Hindlimb muscle (tissue), 1 donor: ENCODE data around the gene TF. TPM values are rescaled to one million over a fixed set of nuclear protein-coding genes. Genes with fewer than 3 reads are reported as not detected.

Experiments used
- DNase-seq: peaks from one replicate; pipeline ENCODE4 v3.0.0-alpha.2; 2013
- polyA plus RNA-seq: library from polyadenylated mRNA; unstranded; fragments of 120-200 nt; gene quantifications from one replicate; pipeline ENCODE4 v1.2.1, GENCODE V29; 2013; ENCODE audit not compliant: insufficient read length

TF gene
- polyA plus RNA-seq, 1 donor, result 5.9 TPM

DNA sequence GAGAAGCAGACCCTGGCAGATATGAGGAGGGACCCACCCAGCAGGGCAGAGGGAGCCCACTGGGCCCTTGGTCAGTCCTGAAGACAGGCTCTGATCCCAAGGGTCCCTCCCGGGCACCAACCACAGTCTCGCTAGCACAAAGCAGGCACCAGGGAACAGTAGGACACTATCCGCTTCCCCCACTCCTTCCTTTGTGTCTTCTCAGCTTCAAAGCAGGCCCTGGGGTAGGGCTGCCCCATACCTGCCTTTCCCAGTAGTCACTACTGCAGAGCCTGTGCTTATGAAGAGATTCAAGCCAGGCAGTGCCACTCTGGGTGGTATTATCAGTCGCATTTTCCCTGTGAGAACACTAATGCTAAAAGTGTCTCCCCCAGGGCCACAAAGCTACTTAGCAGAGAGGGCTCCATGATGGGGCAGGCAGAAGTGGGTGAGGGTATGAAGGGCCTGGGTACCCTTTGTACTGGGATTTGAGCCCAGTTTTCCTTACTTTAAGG lies 92.2 kb downstream of the TF start:
- DNase-seq, result no peak

DNA sequence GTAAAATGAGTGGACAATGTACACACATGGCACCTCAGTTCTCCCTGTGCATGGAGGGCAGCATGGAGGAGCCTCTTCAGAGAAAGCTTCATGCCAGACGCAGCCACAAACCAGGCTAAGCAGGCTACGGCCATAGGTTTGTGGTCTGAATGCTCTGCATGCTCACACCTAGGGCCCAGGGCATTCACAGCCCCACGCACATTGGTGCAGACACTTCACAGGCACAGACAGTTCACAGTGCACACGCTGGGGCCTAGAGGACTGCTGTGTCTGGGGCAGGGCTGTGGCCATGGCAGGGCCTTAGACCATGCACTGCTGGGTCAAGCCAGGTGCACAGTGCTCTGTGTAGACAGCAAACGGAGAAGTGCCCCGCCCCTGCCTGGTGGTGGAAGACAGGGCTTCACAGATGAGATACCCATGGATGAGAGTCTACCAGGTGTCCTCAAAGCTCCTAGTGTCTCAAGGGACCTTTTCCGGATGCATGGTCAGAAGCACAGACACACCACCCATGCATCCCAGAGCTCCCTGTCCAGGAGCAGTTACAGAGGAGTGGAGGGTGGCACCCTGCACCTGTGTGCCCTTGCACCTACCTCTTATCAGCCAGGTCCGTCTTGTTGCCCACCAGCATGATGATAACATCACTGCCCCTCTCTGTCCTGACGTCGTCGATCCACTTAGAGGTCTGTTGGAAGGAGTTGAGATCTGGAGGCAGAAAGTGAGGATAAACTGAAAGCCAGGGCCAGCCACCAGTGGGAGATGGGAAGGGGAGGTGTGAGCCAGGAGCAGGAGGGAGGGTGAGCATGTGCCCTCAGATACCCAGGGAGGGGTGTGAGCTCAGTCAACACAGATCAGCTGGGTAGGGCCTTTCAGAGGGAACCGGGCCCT lies 93.0 kb downstream of the TF start:
- DNase-seq, result no peak

DNA sequence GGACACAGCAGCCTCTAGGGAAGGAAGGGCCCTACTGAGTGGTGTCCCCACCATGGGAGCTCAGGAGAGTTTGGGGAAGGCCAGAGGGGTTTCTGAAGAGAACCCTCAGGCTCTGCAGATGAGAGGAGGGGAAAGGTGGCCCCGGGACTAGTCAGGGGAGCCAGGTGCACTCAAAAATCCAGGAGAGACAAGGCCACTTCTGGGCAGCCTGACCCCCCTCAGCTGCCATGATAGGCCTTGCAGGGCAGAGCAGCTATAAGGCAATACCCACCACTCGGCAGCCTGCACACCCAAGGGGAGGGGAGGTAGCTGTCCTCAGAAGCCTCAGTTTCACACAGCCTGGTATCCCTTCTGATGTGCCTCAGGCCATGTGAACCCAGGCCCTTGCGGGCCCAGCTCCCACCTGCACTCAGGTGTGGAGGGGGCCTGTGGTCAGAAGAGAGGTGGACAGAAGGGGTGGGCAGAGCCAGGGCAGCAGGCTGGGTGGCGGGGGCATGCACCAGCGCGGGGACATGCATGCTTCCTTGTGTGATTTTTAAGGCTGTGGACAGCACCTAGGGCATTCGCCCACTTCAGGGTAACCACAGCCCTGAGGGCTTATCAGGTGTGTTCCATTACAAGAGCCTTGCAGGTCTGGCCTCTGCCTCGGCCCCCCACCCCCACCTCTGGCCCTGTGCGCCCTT lies 94.0 kb downstream of the TF start:
- DNase-seq, result no peak

DNA sequence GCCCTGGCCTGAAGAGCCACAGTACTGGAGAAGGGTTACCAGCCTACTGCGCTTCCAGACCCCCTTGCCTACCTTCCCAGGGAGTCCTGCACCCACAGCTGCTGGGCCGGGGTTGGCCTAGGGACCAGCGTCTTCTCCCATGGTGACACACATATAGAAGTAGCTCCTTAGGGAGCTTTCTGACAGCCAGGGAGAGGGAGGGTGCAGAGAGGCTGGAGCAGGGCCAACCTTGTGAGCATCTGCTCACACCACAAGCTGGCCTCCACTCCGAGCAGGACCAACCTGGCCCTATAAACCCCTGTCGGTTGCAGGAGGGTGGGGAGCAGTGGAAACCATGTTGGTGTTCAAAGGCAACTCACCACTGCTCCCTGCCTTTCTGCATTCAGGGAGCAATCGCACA lies 94.6 kb downstream of the TF start:
- DNase-seq, result no peak

DNA sequence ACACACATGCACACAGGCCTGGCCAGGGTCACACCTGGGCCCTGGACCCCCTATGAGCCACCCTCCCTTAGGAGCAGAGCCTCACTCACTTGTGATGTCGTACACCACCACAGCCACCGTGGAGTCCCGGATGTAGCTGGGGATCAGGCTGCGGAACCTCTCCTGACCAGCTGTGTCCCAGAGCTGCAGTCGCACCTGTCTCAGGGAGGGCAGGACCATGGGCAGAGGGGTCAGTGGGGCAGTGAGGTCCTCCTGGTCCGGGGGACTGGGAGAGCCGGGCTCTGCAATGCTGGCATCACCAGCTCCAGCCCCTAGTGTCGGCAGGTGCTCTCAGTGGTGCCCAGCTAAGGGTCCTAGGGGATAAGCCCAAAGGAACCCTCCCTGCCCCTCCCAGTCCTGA lies 95.0 kb downstream of the TF start:
- no peak for DNase-seq

DNA sequence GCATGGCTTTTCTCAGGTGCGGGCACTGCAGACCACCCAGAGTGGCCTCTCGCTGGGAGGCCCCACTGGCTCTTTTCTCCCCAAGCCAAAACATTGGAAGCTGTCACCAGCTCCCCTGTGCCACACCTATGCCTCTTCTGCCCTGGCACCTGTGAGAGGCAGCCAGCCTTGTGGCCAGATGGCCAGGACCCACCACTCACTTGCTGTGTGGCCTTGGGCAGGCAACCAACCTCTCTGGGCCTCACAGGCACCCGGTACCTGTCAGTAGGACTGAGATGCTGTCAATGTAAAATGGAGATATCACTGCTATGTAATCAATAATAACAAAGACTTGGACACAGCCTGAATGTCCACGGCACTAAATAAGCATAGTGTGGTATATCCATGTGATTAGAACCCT lies 96.0 kb downstream of the TF start:
- DNase-seq, result no peak

DNA sequence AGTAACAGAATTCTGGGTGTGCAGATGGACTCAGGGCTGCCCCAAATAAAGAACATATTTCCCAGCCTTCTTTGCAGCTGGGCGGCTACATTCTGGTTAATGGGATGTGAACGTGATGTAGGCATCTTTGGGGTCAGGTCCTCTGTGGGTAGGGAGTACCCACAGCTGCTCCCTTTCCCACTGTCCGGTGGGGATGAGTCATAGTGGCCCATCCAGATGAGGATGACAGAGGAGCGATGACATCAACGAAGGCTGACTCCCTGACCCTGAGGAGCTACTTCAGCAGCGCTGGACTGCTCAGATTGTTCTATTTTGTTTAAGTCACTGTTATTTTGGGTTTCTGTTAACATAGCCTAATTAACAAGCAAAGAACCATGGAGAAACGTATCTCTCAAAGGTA lies 97.4 kb downstream of the TF start:
- DNase-seq, result no peak

DNA sequence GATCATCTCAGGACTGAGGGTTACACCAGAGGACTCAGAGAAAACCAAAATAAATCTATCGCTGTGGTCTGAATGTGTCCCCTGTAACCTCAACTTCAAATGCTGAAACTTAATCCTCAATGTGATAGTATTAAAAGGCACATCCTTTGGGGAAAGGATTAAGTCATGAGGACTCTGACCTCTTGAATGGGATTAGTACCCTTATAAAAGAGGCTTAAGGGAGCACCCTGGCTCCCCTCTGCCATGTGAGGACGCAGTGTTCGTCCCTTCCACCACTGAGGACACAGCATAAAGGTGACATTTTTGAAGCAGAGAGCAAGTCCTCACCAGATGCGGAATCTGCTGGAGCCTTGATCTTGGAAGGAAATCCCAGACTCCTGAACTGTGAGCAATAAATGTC lies 98.9 kb downstream of the TF start:
- no peak for DNase-seq

Other genes starting within 250 kb of the TF start
- gene CDV3, start 172.7 kb upstream of the TF start, polyA plus RNA-seq, result 151 TPM
- gene TOPBP1, start 84.5 kb upstream of the TF start, polyA plus RNA-seq, result 25.2 TPM
- 28.9 TPM for gene SRPRB, start 59.4 kb downstream of the TF start, polyA plus RNA-seq
- 9.7 TPM for gene RAB6B, start 149.5 kb downstream of the TF start, polyA plus RNA-seq